Adrenal gland (tissue), 5 donors: ENCODE results near the gene GRN.

Source experiments
- POLR2A ChIP-seq, 2 donors: fragments of 450-650 bp; IDR thresholded peaks; one replicate each; pipeline ENCODE4 v1.6.1; 2017; ENCODE audit warnings: antibody characterized with exemption in 2 of 2, mild to moderate bottlenecking in 2 of 2, moderate library complexity in 1 of 2
- TF ChIP-seq, protein P1 (sequence below), 6 experiments: fragments of 450-650 bp in 4 of 6; fragments of 200-600 bp in 2 of 6; sonication (generic) in 1 of 6; IDR thresholded peaks; 1 replicate in 5 of 6; 2 replicates in 1 of 6; pipeline versions ENCODE4 v1.5.1 to v1.8.0; 2016 to 2021; ENCODE audit warnings: antibody characterized with exemption in 6 of 6, mild to moderate bottlenecking in 2 of 6, moderate library complexity in 1 of 6
- donor health status: DM: no; HTN: no; CAD: no.

GRCh38 chr17:44397479-44398440 is 52.7 kb downstream of the GRN start:
- no peak for TF ChIP-seq POLR2A (IDR thresholded peaks at IDR 0.05)
- TF ChIP-seq, protein P1, sequence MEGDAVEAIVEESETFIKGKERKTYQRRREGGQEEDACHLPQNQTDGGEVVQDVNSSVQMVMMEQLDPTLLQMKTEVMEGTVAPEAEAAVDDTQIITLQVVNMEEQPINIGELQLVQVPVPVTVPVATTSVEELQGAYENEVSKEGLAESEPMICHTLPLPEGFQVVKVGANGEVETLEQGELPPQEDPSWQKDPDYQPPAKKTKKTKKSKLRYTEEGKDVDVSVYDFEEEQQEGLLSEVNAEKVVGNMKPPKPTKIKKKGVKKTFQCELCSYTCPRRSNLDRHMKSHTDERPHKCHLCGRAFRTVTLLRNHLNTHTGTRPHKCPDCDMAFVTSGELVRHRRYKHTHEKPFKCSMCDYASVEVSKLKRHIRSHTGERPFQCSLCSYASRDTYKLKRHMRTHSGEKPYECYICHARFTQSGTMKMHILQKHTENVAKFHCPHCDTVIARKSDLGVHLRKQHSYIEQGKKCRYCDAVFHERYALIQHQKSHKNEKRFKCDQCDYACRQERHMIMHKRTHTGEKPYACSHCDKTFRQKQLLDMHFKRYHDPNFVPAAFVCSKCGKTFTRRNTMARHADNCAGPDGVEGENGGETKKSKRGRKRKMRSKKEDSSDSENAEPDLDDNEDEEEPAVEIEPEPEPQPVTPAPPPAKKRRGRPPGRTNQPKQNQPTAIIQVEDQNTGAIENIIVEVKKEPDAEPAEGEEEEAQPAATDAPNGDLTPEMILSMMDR (IDR thresholded peaks at IDR 0.05): no peak
